HUES64 (cell line): Measurements from ENCODE around the gene SPATA19.
"Not testable (repeated sequence)": the region's sequence is repeated elsewhere in the genome, so short reads cannot be mapped to it uniquely, and the experiment has no call there.

Experiments used
- H3K27ac ChIP-seq: 2 replicates; pipeline ENCODE4 v1.7.0; 2013; ENCODE audit warnings: low read depth, low read length, inconsistent platforms
- H3K27me3 ChIP-seq: 2 replicates; pipeline ENCODE4 v1.6.1; 2013; ENCODE audit warnings: mild to moderate bottlenecking, low read length; ENCODE audit not compliant: insufficient read depth
- H3K36me3 ChIP-seq: 2 replicates; pipeline ENCODE4 v1.6.1; 2013; ENCODE audit warnings: mild to moderate bottlenecking, low read length; ENCODE audit not compliant: insufficient read depth
- H3K4me1 ChIP-seq: 2 replicates; pipeline ENCODE4 v1.6.1; 2013; ENCODE audit warnings: mild to moderate bottlenecking, low read length, moderate library complexity; ENCODE audit not compliant: insufficient read depth
- H3K4me3 ChIP-seq: 2 replicates; pipeline ENCODE4 v1.5.1; 2013; ENCODE audit warnings: mild to moderate bottlenecking, low read length, moderate library complexity
- H3K9ac ChIP-seq: 2 replicates; pipeline ENCODE4 v1.6.1; 2013; ENCODE audit warnings: mild to moderate bottlenecking, low read depth, low read length
- H3K9me3 ChIP-seq: 2 replicates; pipeline ENCODE4 v1.6.1; 2013; ENCODE audit warnings: low read depth, low read length; ENCODE audit not compliant: insufficient read depth
- WGBS: fragments of 150-250, 120-280 bp; methylation state at CpG from one replicate; pipeline ENCODE4 v1.1.7; 2013; ENCODE audit warnings: missing lambda C conversion rate; 5-methylcytosine and 5-hydroxymethylcytosine counted together

Gene SPATA19

GRCh38 chr11:133865466-133865865, 20.2 kb upstream of the SPATA19 start:
- H3K4me1 ChIP-seq, result no peaks in the 10 kb centered on the region
- no peaks in the 10 kb centered on the region for H3K9me3 ChIP-seq
- no peak overlapping the region for H3K9ac ChIP-seq
- WGBS, result 96% methylated on average over 11 of the region's 11 CpGs
- H3K27me3 ChIP-seq, result no peaks in the 10 kb centered on the region
- no peak overlapping the region for H3K27ac ChIP-seq
- no peak overlapping the region for H3K4me3 ChIP-seq
- no peaks in the 10 kb centered on the region for H3K36me3 ChIP-seq

GRCh38 chr11:133864756-133865155, 19.4 kb upstream of the SPATA19 start:
- no peaks in the 10 kb centered on the region for H3K36me3 ChIP-seq
- H3K27ac ChIP-seq, result no peak overlapping the region
- no peak overlapping the region for H3K4me3 ChIP-seq
- no peaks in the 10 kb centered on the region for H3K4me1 ChIP-seq
- WGBS, result 93% methylated on average over 26 of the region's 26 CpGs
- no peaks in the 10 kb centered on the region for H3K9me3 ChIP-seq
- H3K27me3 ChIP-seq, result no peaks in the 10 kb centered on the region
- no peak overlapping the region for H3K9ac ChIP-seq

GRCh38 chr11:133860151-133860550, 14.8 kb upstream of the SPATA19 start:
- Histone ChIP-seq H3K4me3 (no peak overlapping the region), H3K4me1 (peaks cover 3% of the 10 kb centered on the region), H3K9ac (no peak overlapping the region), H3K36me3 (no peaks in the 10 kb centered on the region), H3K27me3 (no peaks in the 10 kb centered on the region), H3K27ac (no peak overlapping the region), H3K9me3 (no peaks in the 10 kb centered on the region)
- WGBS, result 91% methylated on average over 6 of the region's 6 CpGs

- not testable (repeated sequence) for H3K27me3 ChIP-seq, H3K36me3 ChIP-seq, H3K9me3 ChIP-seq, H3K4me3 ChIP-seq
- Histone ChIP-seq H3K9ac (peak overlapping the region; percentile 46; the same call in 1 of the 2 replicates), H3K27ac (peak overlapping the region; percentile 88), H3K4me1 (peaks cover 15% of the 10 kb centered on the region)
- WGBS, result 18% methylated on average over 13 of the region's 13 CpGs
These were observed 9.1 kb upstream of the SPATA19 start for GRCh38 chr11:133854330-133854960.

- Histone ChIP-seq H3K9me3 (peaks cover 8% of the 10 kb centered on the region; the same call in 1 of the 2 replicates), H3K27me3 (no peaks in the 10 kb centered on the region), H3K4me1 (no peaks in the 10 kb centered on the region), H3K4me3 (no peak overlapping the region), H3K27ac (no peak overlapping the region), H3K36me3 (no peaks in the 10 kb centered on the region), H3K9ac (no peak overlapping the region)
- 96% methylated on average over 5 of the region's 6 CpGs for WGBS
These were observed 1.1 kb downstream of the SPATA19 start for GRCh38 chr11:133844217-133844616.

- 93% methylated on average over 13 of the region's 13 CpGs for WGBS
- Histone ChIP-seq H3K27ac (no peak overlapping the region), H3K36me3 (no peaks in the 10 kb centered on the region)
These were observed 1.8 kb downstream of the SPATA19 start for GRCh38 chr11:133843454-133843987.

GRCh38 chr11:133842730-133843129, 2.6 kb downstream of the SPATA19 start:
- H3K9me3 ChIP-seq, result peaks cover 9% of the 10 kb centered on the region; the same call in 1 of the 2 replicates
- 78% methylated on average over 5 of the region's 5 CpGs for WGBS
- no peaks in the 10 kb centered on the region for H3K4me1 ChIP-seq
- H3K36me3 ChIP-seq, result no peaks in the 10 kb centered on the region
- no peak overlapping the region for H3K9ac ChIP-seq
- H3K27me3 ChIP-seq, result no peaks in the 10 kb centered on the region
- no peak overlapping the region for H3K4me3 ChIP-seq
- H3K27ac ChIP-seq, result no peak overlapping the region

More at GRCh38 chr11:133843454-133843987, 1.8 kb downstream of the SPATA19 start:
- Histone ChIP-seq H3K4me1 (no peaks in the 10 kb centered on the region), H3K27me3 (no peaks in the 10 kb centered on the region), H3K9ac (no peak overlapping the region), H3K4me3 (no peak overlapping the region), H3K9me3 (peaks cover 8% of the 10 kb centered on the region; the same call in 1 of the 2 replicates)

- Histone ChIP-seq H3K36me3 (no peaks in the 10 kb centered on the region), H3K4me1 (no peaks in the 10 kb centered on the region), H3K27me3 (no peaks in the 10 kb centered on the region), H3K9me3 (peaks cover 8% of the 10 kb centered on the region; the same call in 1 of the 2 replicates), H3K27ac (no peak overlapping the region), H3K4me3 (no peak overlapping the region), H3K9ac (no peak overlapping the region)
- 88% methylated on average over 7 of the region's 7 CpGs for WGBS
These were observed 3.3 kb downstream of the SPATA19 start for GRCh38 chr11:133842053-133842452.

GRCh38 chr11:133841279-133842043, 3.9 kb downstream of the SPATA19 start:
- no peak overlapping the region for H3K9ac ChIP-seq
- no peaks in the 10 kb centered on the region for H3K27me3 ChIP-seq
- H3K4me1 ChIP-seq, result no peaks in the 10 kb centered on the region
- peaks cover 8% of the 10 kb centered on the region; the same call in 1 of the 2 replicates for H3K9me3 ChIP-seq
- no peak overlapping the region for H3K4me3 ChIP-seq
- H3K36me3 ChIP-seq, result no peaks in the 10 kb centered on the region
- WGBS, result 85% methylated on average over 12 of the region's 12 CpGs
- H3K27ac ChIP-seq, result no peak overlapping the region

GRCh38 chr11:133840479-133840941, 4.8 kb downstream of the SPATA19 start:
- H3K36me3 ChIP-seq, result no peaks in the 10 kb centered on the region
- H3K27me3 ChIP-seq, result no peaks in the 10 kb centered on the region
- H3K4me3 ChIP-seq, result no peak overlapping the region
- H3K9me3 ChIP-seq, result peaks cover 8% of the 10 kb centered on the region; the same call in 1 of the 2 replicates
- WGBS, result 94% methylated on average over 7 of the region's 7 CpGs
- H3K4me1 ChIP-seq, result no peaks in the 10 kb centered on the region
- H3K27ac ChIP-seq, result no peak overlapping the region
- no peak overlapping the region for H3K9ac ChIP-seq
